AG09309 (cell line): Measurements from ENCODE around the gene BTRC.

Experiments
- DNase-seq: peaks from one replicate; pipeline ENCODE4 v3.0.0-alpha.2; 2010; ENCODE audit warnings: low read depth
- H3K4me3 ChIP-seq: 2 replicates; pipeline ENCODE4 v1.5.1; 2011; ENCODE audit warnings: mild to moderate bottlenecking, low read depth, low read length, moderate library complexity; ENCODE audit not compliant: control insufficient read depth
- TF ChIP-seq, protein P1 (sequence below): IDR thresholded peaks from 2 replicates; pipeline ENCODE4 v1.5.1; 2011; ENCODE audit warnings: mild to moderate bottlenecking, low read depth, low read length, inconsistent platforms; ENCODE audit not compliant: insufficient read depth, control insufficient read depth; ENCODE audit errors: missing control alignments

BTRC gene

GRCh38 chr10:101558671-101559595 is 205.0 kb downstream of the BTRC start:
- no peak for DNase-seq
- TF ChIP-seq, protein P1, sequence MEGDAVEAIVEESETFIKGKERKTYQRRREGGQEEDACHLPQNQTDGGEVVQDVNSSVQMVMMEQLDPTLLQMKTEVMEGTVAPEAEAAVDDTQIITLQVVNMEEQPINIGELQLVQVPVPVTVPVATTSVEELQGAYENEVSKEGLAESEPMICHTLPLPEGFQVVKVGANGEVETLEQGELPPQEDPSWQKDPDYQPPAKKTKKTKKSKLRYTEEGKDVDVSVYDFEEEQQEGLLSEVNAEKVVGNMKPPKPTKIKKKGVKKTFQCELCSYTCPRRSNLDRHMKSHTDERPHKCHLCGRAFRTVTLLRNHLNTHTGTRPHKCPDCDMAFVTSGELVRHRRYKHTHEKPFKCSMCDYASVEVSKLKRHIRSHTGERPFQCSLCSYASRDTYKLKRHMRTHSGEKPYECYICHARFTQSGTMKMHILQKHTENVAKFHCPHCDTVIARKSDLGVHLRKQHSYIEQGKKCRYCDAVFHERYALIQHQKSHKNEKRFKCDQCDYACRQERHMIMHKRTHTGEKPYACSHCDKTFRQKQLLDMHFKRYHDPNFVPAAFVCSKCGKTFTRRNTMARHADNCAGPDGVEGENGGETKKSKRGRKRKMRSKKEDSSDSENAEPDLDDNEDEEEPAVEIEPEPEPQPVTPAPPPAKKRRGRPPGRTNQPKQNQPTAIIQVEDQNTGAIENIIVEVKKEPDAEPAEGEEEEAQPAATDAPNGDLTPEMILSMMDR = no peak
- H3K4me3 ChIP-seq = no peak overlapping the region

DNA sequence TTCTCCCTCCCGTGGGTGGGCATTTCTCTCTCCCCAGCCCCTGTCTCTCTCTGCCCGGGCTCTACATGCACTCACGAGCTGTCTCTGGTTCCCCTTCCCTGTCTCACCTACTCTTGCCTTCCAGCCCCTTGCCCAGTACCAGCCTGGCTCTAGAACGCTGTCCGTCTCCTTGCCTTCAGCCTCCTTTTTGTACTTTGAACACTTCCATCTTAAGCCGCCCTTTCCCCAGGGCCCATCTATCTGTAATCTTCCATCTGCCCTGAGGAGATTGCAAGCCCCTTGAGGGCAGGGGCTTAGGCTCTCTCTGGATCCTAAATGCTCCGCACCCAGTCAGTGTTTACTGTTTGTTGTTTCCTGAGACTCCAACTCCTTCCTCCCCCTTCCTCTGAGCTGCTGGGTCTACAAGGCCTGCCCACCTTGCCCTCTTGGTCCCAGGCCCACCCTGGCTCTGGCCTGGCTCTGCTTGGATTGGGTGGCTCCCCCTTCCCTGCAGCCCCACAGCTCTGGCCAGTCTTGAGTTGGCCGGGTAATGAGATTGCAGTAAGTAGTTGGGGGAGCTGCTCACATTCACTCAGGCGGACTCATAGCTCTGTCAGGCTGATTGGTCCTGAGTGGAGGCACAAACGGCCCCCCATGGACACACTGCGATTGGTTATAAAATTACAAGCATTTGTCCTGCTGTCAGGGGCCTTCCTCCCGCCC is 205.8 kb downstream of the BTRC start:
- no peak for DNase-seq
- no peak overlapping the region for H3K4me3 ChIP-seq
- TF ChIP-seq, protein P1 = no peak

GRCh38 chr10:101560298-101561067 is 206.5 kb downstream of the BTRC start:
- TF ChIP-seq, protein P1 = no peak
- H3K4me3 ChIP-seq = no peak overlapping the region
- DNase-seq = no peak

DNA sequence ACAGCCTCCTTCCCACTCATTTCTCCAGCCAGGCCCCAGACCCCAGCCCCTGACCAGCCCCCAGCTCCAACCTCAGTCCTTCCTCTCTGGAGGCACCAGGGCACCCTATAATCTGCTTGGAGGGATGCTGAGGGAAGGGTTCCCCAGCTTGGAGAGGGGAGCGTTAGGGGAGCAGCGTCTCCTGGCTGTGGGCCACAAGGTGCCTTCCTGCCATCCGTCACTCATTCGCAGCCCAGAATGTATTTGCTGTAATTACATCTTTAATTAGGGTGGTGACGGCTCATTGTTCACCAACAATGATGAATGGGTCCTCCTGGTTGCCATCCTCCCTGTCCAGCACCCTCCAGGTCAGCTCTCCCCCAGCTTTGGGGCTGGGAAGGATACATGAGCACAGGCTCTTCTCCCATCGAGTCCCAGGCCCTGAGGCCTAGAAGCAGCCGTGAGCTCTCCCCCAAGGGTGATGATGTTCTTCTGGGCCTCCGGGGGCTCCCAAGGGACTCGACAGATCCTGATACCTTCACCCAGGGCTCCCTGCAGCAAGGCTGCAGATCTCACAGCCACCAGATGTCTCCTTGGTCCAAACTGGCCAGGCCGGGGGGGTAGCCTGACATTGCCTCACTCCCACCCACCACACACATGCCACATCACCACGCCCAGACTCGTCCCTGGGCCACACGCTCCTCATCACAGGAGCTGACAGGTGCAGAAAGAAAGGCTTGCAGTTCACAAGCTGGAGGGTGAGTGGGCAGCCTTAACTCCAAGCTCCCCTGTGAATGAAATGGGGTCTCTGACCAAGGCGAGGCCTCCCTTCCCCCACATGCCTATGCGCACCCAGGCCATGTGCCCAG is 207.3 kb downstream of the BTRC start:
- DNase-seq = no peak
- H3K4me3 ChIP-seq = no peak overlapping the region
- TF ChIP-seq, protein P1 = no peak

- H3K4me3 ChIP-seq = no peak overlapping the region
- TF ChIP-seq, protein P1 = no peak
- no peak for DNase-seq
Observed at GRCh38 chr10:101562231-101562630, 208.3 kb downstream of the BTRC start.

DNA sequence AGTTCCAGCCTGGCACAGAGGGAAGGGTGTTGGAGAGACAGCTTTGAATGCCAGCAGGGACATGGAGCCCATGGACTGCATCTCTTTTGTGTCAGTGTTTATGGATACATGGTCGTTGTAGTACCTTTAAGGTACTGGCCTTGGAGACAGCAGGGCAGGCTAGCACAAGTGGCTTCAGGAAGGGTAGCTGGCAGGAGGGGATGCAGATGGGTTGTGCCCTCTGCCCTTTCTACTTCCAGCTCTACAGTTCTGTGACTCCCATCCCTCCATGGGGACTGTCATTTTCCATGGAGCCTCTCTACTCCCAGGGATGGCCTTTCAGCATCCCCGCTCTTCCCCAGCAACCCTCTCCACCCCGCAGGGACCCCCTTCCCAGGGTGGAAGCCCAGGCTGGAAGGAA is 209.0 kb downstream of the BTRC start:
- TF ChIP-seq, protein P1 = no peak
- DNase-seq = no peak
- H3K4me3 ChIP-seq = no peak overlapping the region
